BJ (cell line): ENCODE results near the gene CYTH3. TPM values are rescaled to one million over a fixed set of nuclear protein-coding genes. Genes with fewer than 3 reads are reported as not detected.

Experiments
- CTCF ChIA-PET: fragments of 350-600 bp; formaldehyde crosslinking; extraction: SDS; loops from one replicate; lab custom pipeline; 2021; ENCODE audit warnings: antibody characterized with exemption, inconsistent platforms; lab: Yijun Ruan, JAX
- POLR2A ChIA-PET: fragments of 300-600 bp; sonication (Branson Sonifier 250); formaldehyde crosslinking; extraction: SDS; loops from one replicate; lab custom pipeline; 2021; ENCODE audit warnings: antibody characterized with exemption; lab: Charles Lee
- DNase-seq: peaks from one replicate; pipeline ENCODE4 v3.0.0-alpha.2; 2011; ENCODE audit warnings: low read depth
- H3K27me3 ChIP-seq: 2 replicates; pipeline ENCODE4 v1.6.0; 2011; ENCODE audit warnings: low read length; ENCODE audit not compliant: control insufficient read depth, insufficient read depth
- H3K36me3 ChIP-seq: 2 replicates; pipeline ENCODE4 v1.5.1; 2011; ENCODE audit warnings: low read length; ENCODE audit not compliant: control insufficient read depth, insufficient read depth
- H3K4me3 ChIP-seq: 2 replicates; pipeline ENCODE4 v1.5.1; 2011; ENCODE audit warnings: low read depth, mild to moderate bottlenecking, control low read depth, low read length
- polyA plus RNA-seq: library from polyadenylated mRNA; depleted of rRNA; stranded (reverse); fragments of >200 nt; gene quantifications from 2 replicates; pipeline ENCODE4 v1.2.3, GENCODE V29; 2011
- TF ChIP-seq, protein P1 (sequence below): IDR thresholded peaks from 2 replicates; pipeline ENCODE4 v1.5.1; 2011; ENCODE audit warnings: low read depth, mild to moderate bottlenecking, control low read depth, inconsistent platforms, low read length, moderate library complexity; ENCODE audit not compliant: insufficient read depth

CYTH3 gene
- polyA plus RNA-seq, 1 experiment = 45.5 TPM

DNA sequence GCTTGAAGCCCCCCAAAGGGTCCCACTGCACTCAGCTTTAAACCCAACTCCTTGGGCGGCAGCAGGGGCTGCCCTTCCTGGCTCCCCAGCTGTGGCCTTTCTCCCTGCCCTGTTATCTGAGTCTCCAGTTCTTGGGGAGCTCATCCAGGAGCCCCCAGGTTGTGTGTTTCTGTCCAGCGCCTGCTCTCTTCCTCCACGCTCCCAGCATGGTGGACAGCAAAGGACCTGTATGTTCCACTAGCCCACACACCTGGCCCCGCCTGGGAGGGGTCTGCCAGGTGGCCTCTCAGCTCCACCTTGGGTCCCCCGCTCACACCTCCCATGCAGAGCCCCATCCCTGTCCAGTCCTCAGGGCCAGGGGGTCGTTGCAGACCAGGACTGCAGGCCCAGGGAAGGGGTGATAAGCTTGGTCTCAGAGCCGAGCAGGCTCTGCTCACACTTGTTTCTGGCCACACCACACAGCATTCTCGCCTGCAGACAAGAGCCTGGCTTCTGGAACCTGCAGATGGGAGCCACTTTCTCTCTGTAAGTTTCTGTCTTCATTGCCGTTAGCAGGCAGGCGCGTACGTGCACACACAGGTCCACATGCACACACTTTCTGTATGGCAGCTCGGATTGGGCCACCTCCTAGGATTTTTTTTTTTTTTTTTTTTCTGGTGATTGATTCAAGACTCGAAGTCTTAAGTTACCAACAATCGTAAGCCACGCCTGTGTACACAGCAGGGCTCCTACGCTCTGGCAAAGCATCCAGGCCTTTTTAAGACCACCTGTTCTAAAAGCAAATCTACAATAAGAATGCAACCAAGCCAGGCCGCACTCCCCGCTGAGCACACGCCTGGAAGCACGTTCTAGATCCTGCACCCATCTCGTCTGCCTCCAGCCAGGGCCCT lies 104.6 kb downstream of the CYTH3 start:
- Histone ChIP-seq H3K36me3 (peaks cover 45% of the 10 kb centered on the region), H3K27me3 (no peaks in the 10 kb centered on the region), H3K4me3 (no peak overlapping the region)
- TF ChIP-seq, protein P1, sequence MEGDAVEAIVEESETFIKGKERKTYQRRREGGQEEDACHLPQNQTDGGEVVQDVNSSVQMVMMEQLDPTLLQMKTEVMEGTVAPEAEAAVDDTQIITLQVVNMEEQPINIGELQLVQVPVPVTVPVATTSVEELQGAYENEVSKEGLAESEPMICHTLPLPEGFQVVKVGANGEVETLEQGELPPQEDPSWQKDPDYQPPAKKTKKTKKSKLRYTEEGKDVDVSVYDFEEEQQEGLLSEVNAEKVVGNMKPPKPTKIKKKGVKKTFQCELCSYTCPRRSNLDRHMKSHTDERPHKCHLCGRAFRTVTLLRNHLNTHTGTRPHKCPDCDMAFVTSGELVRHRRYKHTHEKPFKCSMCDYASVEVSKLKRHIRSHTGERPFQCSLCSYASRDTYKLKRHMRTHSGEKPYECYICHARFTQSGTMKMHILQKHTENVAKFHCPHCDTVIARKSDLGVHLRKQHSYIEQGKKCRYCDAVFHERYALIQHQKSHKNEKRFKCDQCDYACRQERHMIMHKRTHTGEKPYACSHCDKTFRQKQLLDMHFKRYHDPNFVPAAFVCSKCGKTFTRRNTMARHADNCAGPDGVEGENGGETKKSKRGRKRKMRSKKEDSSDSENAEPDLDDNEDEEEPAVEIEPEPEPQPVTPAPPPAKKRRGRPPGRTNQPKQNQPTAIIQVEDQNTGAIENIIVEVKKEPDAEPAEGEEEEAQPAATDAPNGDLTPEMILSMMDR = no peak
- CTCF ChIA-PET = interaction anchor here (2.4 kb wide), 1 partner anchor 155 kb away, joined by 9 read pairs; no protein-coding TSS in a partner anchor
- no peak for DNase-seq
- POLR2A ChIA-PET = no interaction called here

DNA sequence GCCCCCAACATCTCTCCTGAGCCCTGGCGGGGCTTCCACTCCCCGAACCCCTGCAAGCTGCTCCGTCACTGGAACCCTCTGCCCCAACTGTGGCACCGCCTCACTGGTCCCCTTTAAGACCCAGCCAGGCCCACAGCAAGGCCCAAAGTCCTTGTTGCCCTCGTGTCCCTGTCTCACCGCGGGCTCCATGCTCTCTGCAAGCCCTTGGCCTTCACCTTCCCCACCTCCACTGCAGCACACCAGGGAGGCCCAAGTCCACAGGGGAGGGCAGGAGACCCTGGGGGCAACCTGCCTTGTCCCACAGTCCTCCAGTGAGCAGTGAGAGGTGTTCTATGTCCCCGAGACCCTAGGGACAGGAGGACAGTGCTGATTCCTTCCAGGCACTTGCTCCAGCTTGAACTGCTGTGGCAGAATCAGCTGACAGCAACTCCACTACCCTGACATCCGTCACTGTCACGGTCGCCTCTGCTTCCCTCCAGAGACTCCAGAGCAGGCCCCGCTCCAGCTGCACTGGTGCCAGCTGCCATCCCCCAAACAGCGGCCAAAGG lies 105.3 kb downstream of the CYTH3 start:
- TF ChIP-seq, protein P1 = no peak
- POLR2A ChIA-PET = no interaction called here
- CTCF ChIA-PET = interaction anchor here (2.4 kb wide), 1 partner anchor 156 kb away, joined by 9 read pairs; no protein-coding TSS in a partner anchor
- Histone ChIP-seq H3K36me3 (peaks cover 51% of the 10 kb centered on the region), H3K4me3 (no peak overlapping the region), H3K27me3 (no peaks in the 10 kb centered on the region)
- no peak for DNase-seq

DNA sequence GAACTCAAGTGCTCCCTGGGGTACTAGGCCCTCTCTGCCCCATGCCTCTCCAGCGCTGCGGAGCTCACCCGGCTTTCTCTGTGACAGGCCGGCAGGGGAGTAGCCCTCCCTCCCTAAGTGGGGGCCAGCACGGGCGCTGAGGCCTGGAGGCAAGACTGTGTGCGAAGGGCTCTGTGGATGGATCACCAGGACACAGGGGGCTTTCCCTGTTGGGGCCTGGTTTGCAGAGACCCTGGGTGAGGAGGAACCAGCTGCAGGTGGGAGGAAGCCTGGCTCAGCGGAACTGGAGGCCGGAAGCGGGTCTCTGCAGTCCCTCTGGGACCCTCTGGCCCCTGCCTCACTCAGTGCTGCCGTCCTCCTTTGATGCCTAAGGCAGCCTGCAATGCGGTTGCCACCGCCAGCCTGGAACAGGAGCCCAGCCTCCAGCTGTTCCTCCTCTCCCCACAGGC lies 106.0 kb downstream of the CYTH3 start:
- Histone ChIP-seq H3K36me3 (peaks cover 51% of the 10 kb centered on the region), H3K4me3 (no peak overlapping the region), H3K27me3 (no peaks in the 10 kb centered on the region)
- POLR2A ChIA-PET = no interaction called here
- TF ChIP-seq, protein P1 = no peak
- CTCF ChIA-PET = no interaction called here
- no peak for DNase-seq

DNA sequence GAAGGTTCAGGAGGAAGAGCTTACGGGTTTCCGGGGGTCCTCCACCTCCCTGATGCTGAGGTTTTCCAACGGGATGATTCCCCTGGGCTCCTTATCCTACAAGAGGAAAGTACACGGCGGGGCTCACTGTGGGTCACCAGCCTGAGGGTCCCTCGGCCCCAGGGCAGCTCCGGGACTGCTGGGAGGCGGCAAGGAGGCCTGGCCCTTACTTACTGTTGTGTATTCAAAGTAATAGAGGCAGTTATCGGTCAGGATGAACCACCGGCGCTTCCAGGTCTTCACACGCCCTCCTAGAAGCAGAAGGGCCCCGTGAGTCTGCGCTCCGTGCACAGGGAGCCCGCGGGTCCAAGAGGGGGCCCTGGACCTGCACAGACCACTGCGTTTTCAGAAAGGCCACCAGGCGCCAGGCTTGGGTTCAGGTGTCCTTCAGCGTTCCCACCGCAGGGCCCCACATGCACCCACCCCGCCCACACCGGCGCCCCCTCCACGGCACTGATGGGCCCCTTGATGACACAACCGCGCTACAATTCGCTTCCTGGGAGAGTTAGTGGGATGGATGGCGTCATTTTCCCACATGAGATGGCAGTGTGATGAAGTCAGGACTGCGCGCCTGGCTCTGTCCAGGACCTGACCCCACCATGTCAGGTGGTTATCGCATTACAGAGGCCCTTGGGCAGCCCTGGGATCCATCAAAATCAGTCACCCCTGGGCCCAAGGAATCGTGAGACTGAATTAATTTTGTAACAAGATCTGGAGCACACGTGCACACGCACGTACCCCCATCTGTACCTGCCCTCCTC lies 106.7 kb downstream of the CYTH3 start:
- TF ChIP-seq, protein P1 = no peak
- CTCF ChIA-PET = no interaction called here

More for the DNA sequence above, 106.7 kb downstream of the CYTH3 start:
- H3K4me3 ChIP-seq = no peak overlapping the region
- H3K27me3 ChIP-seq = no peaks in the 10 kb centered on the region
- no peak for DNase-seq
- peaks cover 48% of the 10 kb centered on the region for H3K36me3 ChIP-seq
- POLR2A ChIA-PET = no interaction called here
